Caki2 (cell line): ENCODE results near the gene MRPL40. TPM values are rescaled to one million over a fixed set of nuclear protein-coding genes. Genes with fewer than 3 reads are reported as not detected.
"Not testable (repeated sequence)": the region's sequence is repeated elsewhere in the genome, so short reads cannot be mapped to it uniquely, and the experiment has no call there.

ENCODE experiments used
- DNase-seq: peaks from one replicate; pipeline ENCODE4 v3.0.0-alpha.2; 2015; ENCODE audit warnings: low read depth
- in situ Hi-C: cut with HindIII; loops from 2 replicates; pipeline ENCODE4 v1.10.0; 2016; ENCODE audit warnings: low sequenced_read_pairs, low pct_unique_long_range_greater_than_20kb, mixed read lengths
- total RNA-seq: library from RNA; depleted of rRNA; stranded (reverse); fragments of >200 nt; shearing (Covaris generic); gene quantifications from 2 replicates; pipeline ENCODE4 v1.2.3, GENCODE V29; 2014; ENCODE audit warnings: low replicate concordance

Gene MRPL40
- total RNA-seq, 1 experiment from 2014 or later: 138 TPM

- in situ Hi-C loops: no loop called here
Measured at GRCh38 chr22:19431649-19432132, 654 bp upstream of the MRPL40 start, which contains the start of gene HIRA. HIRA (minus strand) TSS chr22:19431733; CDS start chr22:19431476, 257 bp downstream.

GRCh38 chr22:19434401-19434800 lies 2.1 kb downstream of the MRPL40 start:
- in situ Hi-C loops: no loop called here

More at GRCh38 chr22:19431649-19432132, 654 bp upstream of the MRPL40 start, which contains the start of gene HIRA:
- peak; percentile 87 for DNase-seq

GRCh38 chr22:19434829-19435580 lies 2.7 kb downstream of the MRPL40 start:
- in situ Hi-C loops: no loop called here
- no peak for DNase-seq

More at GRCh38 chr22:19434401-19434800, 2.1 kb downstream of the MRPL40 start:
- DNase-seq: no peak

DNA sequence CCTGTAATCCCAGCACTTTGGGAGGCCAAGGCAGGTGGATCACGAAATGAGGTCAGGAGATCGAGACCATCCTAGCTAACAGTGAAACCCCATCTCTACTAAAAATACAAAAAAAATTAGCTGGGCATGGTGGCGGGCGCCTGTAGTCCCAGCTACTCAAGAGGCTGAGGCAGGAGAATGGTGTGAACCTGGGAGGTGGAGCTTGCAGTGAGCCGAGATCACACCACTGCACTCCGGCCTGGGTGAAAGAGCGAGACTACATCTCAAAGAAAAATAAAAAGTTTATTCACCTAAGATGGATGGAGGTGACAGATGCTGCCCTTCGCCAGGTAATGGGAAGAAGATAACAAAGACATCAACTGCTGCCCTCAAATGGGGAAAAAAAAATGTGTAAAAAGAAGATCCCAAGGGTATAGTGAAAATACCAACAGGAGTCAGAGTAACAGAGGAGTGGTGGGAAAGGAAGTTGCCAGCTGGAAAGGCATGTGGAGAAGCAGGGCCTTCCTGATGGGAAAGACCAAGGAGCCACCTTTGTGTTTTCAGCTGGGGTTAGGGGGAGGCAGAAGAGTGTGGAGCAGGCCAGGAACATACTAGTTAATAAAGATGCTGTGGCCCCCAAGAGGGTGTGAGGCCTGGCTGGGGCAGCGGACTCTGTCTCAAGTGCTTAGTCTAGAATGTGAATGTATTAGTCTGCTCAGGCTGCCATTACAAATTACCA lies 4.3 kb downstream of the MRPL40 start:
- in situ Hi-C loops, DNase-seq: not testable (repeated sequence)

DNA sequence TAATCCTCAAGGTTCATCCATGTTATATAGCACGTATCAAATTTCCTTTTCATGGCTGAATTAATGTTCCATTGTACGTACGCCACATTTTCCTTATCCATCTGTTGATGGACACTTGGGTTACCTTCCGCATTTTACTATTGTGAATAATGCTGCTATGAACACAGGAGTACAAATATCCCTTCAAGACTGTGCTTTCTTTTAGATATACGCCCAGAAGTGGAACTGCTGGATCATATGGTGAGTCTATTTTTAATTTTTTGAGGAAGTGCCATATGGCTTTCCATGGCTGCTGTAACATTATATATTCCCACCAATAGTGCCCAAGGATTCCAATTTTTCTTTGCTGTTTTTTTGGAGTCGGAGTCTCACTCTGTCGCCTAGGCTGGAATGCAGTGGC lies 6.0 kb downstream of the MRPL40 start:
- no peak for DNase-seq
- in situ Hi-C loops: no loop called here

DNA sequence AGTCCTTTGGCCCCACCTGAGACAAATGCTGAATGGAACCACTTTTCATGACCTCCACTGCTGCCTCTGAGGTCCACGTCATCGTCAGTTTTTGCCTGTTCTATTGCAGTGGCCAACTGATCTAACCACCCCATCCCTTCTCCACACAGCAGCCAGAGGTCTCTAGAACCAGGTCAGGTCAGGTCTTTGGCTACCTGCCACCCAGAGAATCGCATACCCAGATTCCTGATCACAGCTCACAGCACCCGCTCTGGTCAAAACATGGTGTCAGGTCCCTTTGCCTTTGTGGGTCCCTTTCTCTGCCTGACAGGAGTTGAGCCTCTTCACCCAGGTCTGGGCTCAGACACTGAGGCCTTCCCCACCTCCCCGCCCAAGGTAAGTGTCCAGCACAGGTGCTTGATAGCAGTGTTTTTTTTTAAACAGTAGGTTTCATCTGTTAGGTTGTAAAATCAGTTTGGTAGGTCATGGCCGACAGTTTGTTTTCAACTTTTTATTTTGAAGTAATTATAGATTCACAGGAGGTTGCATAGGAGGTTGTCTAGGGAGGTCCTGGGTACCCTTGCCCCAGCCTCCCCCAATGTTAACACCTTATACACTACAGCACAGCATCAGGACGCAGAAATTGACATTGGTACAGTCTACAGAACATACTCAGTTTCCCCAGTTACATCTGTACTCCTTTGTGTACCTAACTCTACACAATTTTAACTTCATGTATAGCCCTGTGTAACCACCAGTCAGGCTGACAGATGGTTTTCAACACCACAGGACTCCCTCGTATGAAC lies 8.3 kb downstream of the MRPL40 start:
- no peak for DNase-seq
- in situ Hi-C loops: no loop called here

GRCh38 chr22:19442166-19442565 lies 9.8 kb downstream of the MRPL40 start:
- in situ Hi-C loops: no loop called here
- DNase-seq: no peak

DNA sequence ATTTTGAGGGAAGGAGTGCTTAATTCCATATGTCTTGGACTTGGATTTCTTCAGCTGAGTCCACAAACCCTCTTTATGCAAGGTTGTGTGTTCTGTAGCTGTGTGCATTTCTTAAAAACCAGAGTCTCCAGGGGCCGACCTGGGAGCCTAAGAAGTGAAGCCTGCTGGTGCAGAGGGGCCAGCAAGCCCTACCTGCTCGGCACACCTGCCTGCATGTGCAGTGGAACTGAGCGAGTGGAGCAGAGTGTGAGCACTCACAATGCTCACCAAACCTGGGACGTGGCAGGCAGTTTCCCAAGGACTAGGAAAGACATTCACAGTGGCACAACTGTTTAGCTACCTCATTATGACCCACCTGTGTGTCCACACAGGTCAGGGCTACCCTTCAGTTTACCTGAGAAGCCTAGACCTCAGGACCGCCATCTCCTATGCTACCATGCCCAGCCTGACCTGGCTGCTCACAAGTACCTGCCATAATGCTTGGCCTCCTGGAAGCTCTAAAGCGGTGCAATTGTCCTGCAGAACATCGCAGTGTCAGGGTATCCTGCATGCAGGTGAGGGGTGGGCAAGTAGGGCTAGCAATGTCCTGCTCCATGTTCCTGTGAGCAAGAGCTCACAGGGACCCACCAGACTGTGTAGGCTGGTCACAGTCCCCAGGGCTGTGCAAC lies 11.3 kb downstream of the MRPL40 start:
- no peak for DNase-seq
- in situ Hi-C loops: no loop called here

DNA sequence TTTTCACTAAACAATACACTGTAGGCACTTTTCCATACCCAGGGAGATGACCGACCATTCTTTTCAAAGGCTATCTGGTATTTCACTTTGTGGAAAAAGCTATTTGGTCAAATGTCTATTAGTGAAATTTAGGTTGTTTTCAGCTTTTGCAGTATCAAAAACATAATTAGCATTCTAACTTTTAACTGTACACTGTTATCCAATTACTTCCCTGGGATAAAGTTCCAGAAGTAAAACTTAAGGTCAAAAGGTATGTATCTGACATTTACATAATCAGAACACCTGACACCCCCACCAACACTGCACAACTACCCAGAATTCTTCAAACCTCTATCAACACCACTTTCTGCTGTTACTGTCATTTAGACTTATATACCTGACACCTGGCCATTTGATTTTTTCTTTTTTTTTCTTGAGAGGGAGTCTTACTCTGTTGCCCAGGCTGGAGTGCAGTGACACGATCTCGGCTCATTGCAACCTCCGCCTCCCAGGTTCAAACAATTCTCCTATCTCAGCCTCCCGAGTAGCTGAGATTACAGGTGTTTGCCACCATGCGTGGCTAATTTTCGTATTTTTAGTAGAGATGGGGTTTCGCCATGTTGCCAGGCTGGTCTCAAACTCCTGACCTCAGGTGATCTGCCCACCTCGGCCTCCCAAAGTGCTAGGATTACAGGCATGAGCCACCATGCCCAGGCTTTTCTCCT lies 13.1 kb downstream of the MRPL40 start:
- DNase-seq, in situ Hi-C loops: not testable (repeated sequence)

GRCh38 chr22:19446603-19447329 lies 14.4 kb downstream of the MRPL40 start:
- in situ Hi-C loops: no loop called here
- no peak for DNase-seq

DNA sequence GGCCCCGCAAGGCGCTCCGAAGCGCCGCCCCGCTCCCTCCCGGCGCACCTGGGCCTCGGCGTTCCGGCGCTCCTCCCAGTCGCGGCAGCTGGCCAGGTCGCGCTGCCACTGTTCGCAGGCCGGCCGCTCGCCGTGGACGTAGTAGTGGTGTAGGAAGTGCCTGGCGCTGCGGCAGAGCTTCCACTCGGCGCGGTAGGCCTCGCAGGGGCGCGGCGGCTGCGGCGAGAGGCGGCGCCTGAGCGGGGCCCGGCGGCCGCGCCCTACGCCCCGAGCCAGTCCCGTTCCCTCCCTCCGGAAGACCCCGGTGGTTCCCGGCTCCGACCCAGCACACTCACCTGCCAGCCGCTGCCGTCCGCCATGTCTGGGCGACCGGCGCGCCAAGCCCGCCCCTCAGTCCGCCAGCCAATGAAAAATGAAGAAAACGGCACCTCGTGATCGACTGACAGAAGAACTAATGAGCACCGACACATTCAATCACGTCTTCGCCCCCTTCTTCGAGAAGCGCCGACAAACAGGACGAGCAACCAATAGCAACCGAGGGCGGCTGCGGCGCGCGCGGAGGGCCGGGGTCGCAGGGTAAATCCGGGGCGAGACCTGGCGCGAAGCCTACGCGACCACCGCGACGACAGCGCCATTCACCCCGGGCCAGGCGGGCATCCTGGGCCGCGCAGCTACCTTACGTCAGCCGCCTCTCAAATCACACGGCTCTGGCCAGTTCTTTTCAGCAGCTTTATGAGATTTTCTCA lies 15.2 kb downstream of the MRPL40 start, which contains the start of gene C22orf39:
C22orf39 (minus strand) TSS at position 382 of the 746 bp plus-strand sequence; CDS start at position 359, 23 bp downstream.
- in situ Hi-C loops: no loop called here
- DNase-seq: peak; percentile 96

DNA sequence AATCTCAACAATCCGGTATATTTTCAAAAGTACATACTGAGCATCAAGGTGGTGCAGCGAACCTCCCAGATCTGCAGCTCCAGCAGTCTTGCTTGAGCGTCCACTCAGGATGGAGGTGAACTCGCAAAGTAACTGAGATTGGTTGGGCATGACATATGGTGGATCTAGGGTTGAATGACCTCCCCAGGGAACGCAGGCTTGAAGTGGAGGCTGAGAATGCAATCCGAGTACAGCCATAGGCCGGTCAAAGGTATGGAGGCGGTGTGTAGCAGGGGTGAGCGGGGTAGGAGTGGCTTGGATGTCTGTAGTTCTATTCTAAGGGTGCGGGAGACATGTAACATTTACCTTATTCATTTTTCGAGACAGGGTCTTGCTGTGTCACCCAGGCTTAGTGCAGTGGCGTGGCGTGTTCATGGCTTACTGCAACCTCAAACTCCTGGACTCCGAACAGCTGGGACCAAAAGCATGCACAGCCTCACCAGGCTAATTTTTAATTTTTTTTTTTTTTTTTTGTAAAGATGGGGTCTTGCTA lies 15.8 kb downstream of the MRPL40 start:
- peak; percentile 63 for DNase-seq
- in situ Hi-C loops: no loop called here

GRCh38 chr22:19448739-19449421 lies 16.5 kb downstream of the MRPL40 start:
- in situ Hi-C loops: no loop called here
- no peak for DNase-seq

DNA sequence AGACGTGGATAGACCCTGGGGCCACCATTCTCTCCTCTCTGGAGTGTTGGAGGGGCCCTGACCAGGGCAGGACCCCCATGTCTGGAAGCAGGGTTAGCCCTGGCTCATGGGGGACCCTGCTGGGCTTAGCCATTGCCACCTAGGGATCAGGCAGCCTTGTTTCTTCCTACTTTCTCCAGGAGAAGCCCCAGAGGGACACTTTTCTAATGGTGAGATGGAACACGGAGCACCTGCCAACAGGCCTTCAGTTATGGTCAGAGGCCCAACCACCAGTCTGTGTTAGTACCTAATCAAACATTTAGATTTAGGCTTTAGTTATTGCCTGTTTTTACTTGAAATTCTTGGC lies 17.1 kb downstream of the MRPL40 start:
- DNase-seq: no peak
- in situ Hi-C loops: no loop called here

DNA sequence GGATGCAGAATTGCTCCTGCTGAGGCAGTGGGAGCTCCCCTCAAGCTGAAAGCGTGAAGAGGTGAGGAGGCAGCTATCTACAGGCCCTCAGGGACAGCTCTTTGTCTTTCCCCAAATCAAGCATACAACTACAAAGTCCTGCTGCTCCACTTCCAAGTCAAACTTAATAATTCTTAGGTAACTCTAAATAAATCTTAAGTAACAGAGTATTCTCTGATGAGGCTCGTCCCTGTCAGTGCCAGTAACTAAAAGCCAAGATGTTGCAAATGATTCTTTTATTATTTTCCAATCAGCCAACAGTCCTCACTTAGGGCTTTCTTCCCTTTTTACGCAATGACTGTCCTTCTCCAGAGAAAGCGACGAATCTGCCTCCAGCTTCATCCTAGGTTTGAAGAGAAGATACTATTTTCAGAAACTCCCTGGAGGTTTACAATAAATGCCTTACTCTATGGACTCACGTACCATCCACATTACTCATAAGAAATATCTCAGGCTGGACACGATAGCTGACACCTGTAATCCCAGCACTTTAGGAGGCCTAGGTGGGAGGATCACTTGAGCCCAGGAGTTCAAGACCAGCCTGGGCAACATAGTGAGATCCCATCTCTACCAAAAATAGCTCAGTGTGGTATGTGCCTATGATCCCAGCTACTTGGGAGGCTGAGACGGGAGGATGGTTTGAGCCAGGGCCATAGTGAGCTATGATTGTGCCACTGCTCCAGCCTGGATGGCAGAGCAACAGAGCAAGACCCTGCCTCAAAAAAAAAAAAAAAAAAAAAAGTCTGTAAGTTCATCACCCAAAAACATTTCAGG lies 18.2 kb downstream of the MRPL40 start:
- DNase-seq: no peak
- in situ Hi-C loops: no loop called here
